H9 (cell line): ENCODE measurements around the gene FOS. TPM values are rescaled to one million over a fixed set of nuclear protein-coding genes. Genes with fewer than 3 reads are reported as not detected.
"Not testable (repeated sequence)": the region's sequence is repeated elsewhere in the genome, so short reads cannot be mapped to it uniquely, and the experiment has no call there.

Source experiments
- DNase-seq: peaks from one replicate; pipeline ENCODE4 v3.0.0-alpha.2; 2017
- H2AFZ ChIP-seq: one replicate; pipeline ENCODE4 v1.6.1; 2013; ENCODE audit warnings: mild to moderate bottlenecking, low read length, control low read depth, moderate library complexity
- H2AK5ac ChIP-seq: 2 replicates; pipeline ENCODE4 v1.6.1; 2013; ENCODE audit warnings: low read length, control low read depth, mixed read lengths; ENCODE audit not compliant: insufficient read length
- H2BK120ac ChIP-seq: one replicate; pipeline ENCODE4 v1.6.1; 2013; ENCODE audit warnings: low read depth, mild to moderate bottlenecking, low read length, control low read depth, inconsistent platforms; ENCODE audit not compliant: poor library complexity, severe bottlenecking
- H2BK12ac ChIP-seq: 2 replicates; pipeline ENCODE4 v1.6.1; 2013; ENCODE audit warnings: low read length, control low read depth, mixed read lengths, low read depth; ENCODE audit not compliant: insufficient read length
- H2BK15ac ChIP-seq: 2 replicates; pipeline ENCODE4 v1.6.1; 2013; ENCODE audit warnings: low read depth, low read length, control low read depth
- H2BK20ac ChIP-seq: one replicate; pipeline ENCODE4 v1.6.1; 2013; ENCODE audit warnings: low read depth, mild to moderate bottlenecking, low read length, control low read depth, inconsistent platforms; ENCODE audit not compliant: poor library complexity, severe bottlenecking
- H2BK5ac ChIP-seq: 2 replicates; pipeline ENCODE4 v1.6.1; 2013; ENCODE audit warnings: low read length, control low read depth, mixed read lengths; ENCODE audit not compliant: insufficient read length
- H3K14ac ChIP-seq: 2 replicates; pipeline ENCODE4 v1.6.1; 2013; ENCODE audit warnings: low read length, control low read depth; ENCODE audit not compliant: insufficient read depth
- H3K18ac ChIP-seq: 2 replicates; pipeline ENCODE4 v1.6.1; 2013; ENCODE audit warnings: low read depth, mild to moderate bottlenecking, mixed read lengths, low read length, control low read depth; ENCODE audit not compliant: insufficient read length
- H3K23ac ChIP-seq: 2 replicates; pipeline ENCODE4 v1.6.1; 2013; ENCODE audit warnings: low read length, control low read depth, mixed read lengths, low read depth; ENCODE audit not compliant: insufficient read length
- H3K23me2 ChIP-seq: 2 replicates; pipeline ENCODE4 v1.6.1; 2013; ENCODE audit warnings: low read depth, mild to moderate bottlenecking, mixed read lengths, low read length, control low read depth; ENCODE audit not compliant: insufficient read length, poor library complexity, severe bottlenecking
- H3K27ac ChIP-seq: 2 replicates; pipeline ENCODE4 v1.5.1; 2013; ENCODE audit warnings: low read length, control low read depth, mixed read lengths, low read depth; ENCODE audit not compliant: insufficient read length
- H3K27me3 ChIP-seq: 2 replicates; pipeline ENCODE4 v1.6.1; 2013; ENCODE audit warnings: low read length, control low read depth, inconsistent platforms; ENCODE audit not compliant: insufficient read depth
- H3K4ac ChIP-seq: 2 replicates; pipeline ENCODE4 v1.6.1; 2013; ENCODE audit warnings: low read depth, mild to moderate bottlenecking, control low read depth, inconsistent platforms, low read length, moderate library complexity
- H3K4me1 ChIP-seq: 2 replicates; pipeline ENCODE4 v1.6.1; 2013; ENCODE audit warnings: low read length, control low read depth, inconsistent platforms; ENCODE audit not compliant: insufficient read depth
- H3K4me2 ChIP-seq: 2 replicates; pipeline ENCODE4 v1.6.1; 2013; ENCODE audit warnings: low read length, control low read depth, mixed read lengths; ENCODE audit not compliant: insufficient read length, insufficient read depth
- H3K56ac ChIP-seq: 2 replicates; pipeline ENCODE4 v1.6.1; 2013; ENCODE audit warnings: low read depth, mild to moderate bottlenecking, mixed read lengths, low read length, control low read depth; ENCODE audit not compliant: insufficient read length
- H3K79me1 ChIP-seq: 2 replicates; pipeline ENCODE4 v1.6.1; 2013; ENCODE audit warnings: low read depth, mild to moderate bottlenecking, moderate library complexity, low read length, control low read depth, inconsistent platforms; ENCODE audit not compliant: insufficient read depth, poor library complexity, severe bottlenecking
- H3K79me2 ChIP-seq: 2 replicates; pipeline ENCODE4 v1.6.1; 2013; ENCODE audit warnings: low read length, control low read depth, inconsistent platforms; ENCODE audit not compliant: insufficient read depth
- H3K9ac ChIP-seq: 2 replicates; pipeline ENCODE4 v1.6.1; 2013; ENCODE audit warnings: low read length, control low read depth, mixed read lengths; ENCODE audit not compliant: insufficient read length; ENCODE audit errors: extremely low read depth
- H3K9me3 ChIP-seq: one replicate; pipeline ENCODE4 v1.6.1; 2013; ENCODE audit warnings: low read depth, low read length, inconsistent platforms; ENCODE audit not compliant: control insufficient read depth
- H3T11ph ChIP-seq: one replicate; pipeline ENCODE4 v1.6.1; 2013; ENCODE audit warnings: mild to moderate bottlenecking, low read length, control low read depth, inconsistent platforms
- H4K20me1 ChIP-seq: one replicate; pipeline ENCODE4 v1.6.1; 2013; ENCODE audit not compliant: control insufficient read depth, insufficient read length, insufficient read depth
- H4K5ac ChIP-seq: 2 replicates; pipeline ENCODE4 v1.6.1; 2013; ENCODE audit warnings: low read depth, mild to moderate bottlenecking, mixed read lengths, low read length, control low read depth; ENCODE audit not compliant: insufficient read length
- H4K8ac ChIP-seq: replicated peaks from 2 replicates; pipeline ENCODE4 v1.6.1; 2013; ENCODE audit warnings: low read length, control low read depth, mixed read lengths, low read depth; ENCODE audit not compliant: insufficient read length
- H4K91ac ChIP-seq: 2 replicates; pipeline ENCODE4 v1.6.1; 2013; ENCODE audit warnings: low read depth, mild to moderate bottlenecking, moderate library complexity, mixed read lengths, low read length, control low read depth; ENCODE audit not compliant: insufficient read length
- H3K27ac Mint-ChIP-seq, 3 experiments: 2 replicates in 2 of 3; 3 replicates in 1 of 3; pipeline ENCODE4 v1.8.0; 2020 to 2021; ENCODE audit warnings: mixed read lengths in 3 of 3, mild to moderate bottlenecking in 1 of 3, moderate library complexity in 1 of 3
- H3K27me3 Mint-ChIP-seq: 2 replicates; pipeline ENCODE4 v1.8.0; 2021; ENCODE audit warnings: low read depth, mild to moderate bottlenecking, moderate library complexity, mixed read lengths
- H3K36me3 Mint-ChIP-seq, 3 experiments: 2 replicates in 2 of 3; 3 replicates in 1 of 3; pipeline ENCODE4 v1.8.0; 2020 to 2021; ENCODE audit warnings: low read depth in 3 of 3, mixed read lengths in 3 of 3; ENCODE audit not compliant: insufficient read depth in 1 of 3
- H3K4me1 Mint-ChIP-seq, 2 experiments: 2 replicates each; pipeline ENCODE4 v1.8.0; 2020; ENCODE audit warnings: mixed read lengths in 2 of 2
- H3K4me3 Mint-ChIP-seq, 2 experiments: 2 replicates in 1 of 2; 3 replicates in 1 of 2; pipeline ENCODE4 v1.8.0; 2020 to 2021; ENCODE audit warnings: mild to moderate bottlenecking in 2 of 2, mixed read lengths in 2 of 2, moderate library complexity in 1 of 2
- H3K9me3 Mint-ChIP-seq, 2 experiments: 2 replicates in 1 of 2; 3 replicates in 1 of 2; pipeline ENCODE4 v1.8.0; 2020; ENCODE audit warnings: mild to moderate bottlenecking in 2 of 2, mixed read lengths in 2 of 2, moderate library complexity in 1 of 2
- CTCF ChIP-seq: fragments of 200-600 bp; sonication (generic); conservative IDR thresholded peaks from 3 replicates; pipeline ENCODE4 v1.8.0; 2021; ENCODE audit warnings: antibody characterized with exemption, mild to moderate bottlenecking
- WGBS: extraction: QIAGEN DNeasy Blood & Tissue Kit; methylation state at CpG from one replicate; pipeline ENCODE4 v1.1.7; 2013; ENCODE audit warnings: missing lambda C conversion rate, low lambda C conversion rate, mixed read lengths; ENCODE audit not compliant: insufficient read length; ENCODE audit errors: extremely low coverage; 5-methylcytosine and 5-hydroxymethylcytosine counted together
- total RNA-seq: library from RNA; stranded (reverse); gene quantifications from 2 replicates; pipeline ENCODE4 v1.2.1, GENCODE V29; 2021

The FOS gene
- total RNA-seq, 1 experiment from 2014 or later = 33.9 TPM

GRCh38 chr14:75307700-75308379, 29.2 kb downstream of the FOS start:
- H3K56ac ChIP-seq = no peak overlapping the region
- H3K27me3 ChIP-seq = no peaks in the 10 kb centered on the region
- no peak overlapping the region for H2BK12ac ChIP-seq
- peak overlapping the region; percentile 61; the same call in 1 of the 2 replicates for H3K14ac ChIP-seq
- Mint-ChIP-seq H3K36me3 (no peaks in the 10 kb centered on the region), H3K9me3 (no peaks in the 10 kb centered on the region), H3K4me3 (no peak overlapping the region), H3K27me3 (no peaks in the 10 kb centered on the region), H3K4me1 (peaks cover 22 to 31% of the 10 kb centered on the region in 2 experiments), H3K27ac (peak overlapping the region in 1 of 3 experiments; percentile 66; a peak in 1 of 7 replicates)
- no peak overlapping the region for H4K5ac ChIP-seq
- no peak overlapping the region for H2AFZ ChIP-seq
- H3K79me1 ChIP-seq = no peaks in the 10 kb centered on the region
- no peaks in the 10 kb centered on the region for H3K4me1 ChIP-seq
- H3K9me3 ChIP-seq = no peaks in the 10 kb centered on the region
- H2BK15ac ChIP-seq = no peak overlapping the region
- H3K4ac ChIP-seq = no peak overlapping the region
- H2BK5ac ChIP-seq = no peak overlapping the region
- peak overlapping the region; percentile 30 for H3K18ac ChIP-seq
- H2AK5ac ChIP-seq = no peak overlapping the region
- peak; percentile 96 for TF ChIP-seq CTCF
- no peak overlapping the region for H4K8ac ChIP-seq
- no peak overlapping the region for H4K91ac ChIP-seq
- H3K79me2 ChIP-seq = no peaks in the 10 kb centered on the region
- no peaks in the 10 kb centered on the region for H4K20me1 ChIP-seq
- no peak overlapping the region for H3K23ac ChIP-seq
- no peak overlapping the region for H3T11ph ChIP-seq
- H2BK20ac ChIP-seq = no peak overlapping the region
- H2BK120ac ChIP-seq = no peak overlapping the region
- DNase-seq = peak; percentile 90
- H3K4me2 ChIP-seq = no peak overlapping the region
- H3K23me2 ChIP-seq = no peaks in the 10 kb centered on the region
- no CpG with 5 or more reads among the region's 12 CpGs for WGBS
- H3K9ac ChIP-seq = no peak overlapping the region
- no peak overlapping the region for H3K27ac ChIP-seq

GRCh38 chr14:75308991-75309390, 30.4 kb downstream of the FOS start:
- not testable (repeated sequence) for H3K56ac ChIP-seq, H3K79me1 ChIP-seq, H4K20me1 ChIP-seq, H3K23me2 ChIP-seq, H2BK12ac ChIP-seq, H3K9me3 Mint-ChIP-seq, H3K4ac ChIP-seq, H2BK5ac ChIP-seq, H3K4me1 ChIP-seq, H3K79me2 ChIP-seq, DNase-seq, H3K27me3 ChIP-seq, H4K5ac ChIP-seq, H3K36me3 Mint-ChIP-seq, H3K18ac ChIP-seq, H3K14ac ChIP-seq, H2AFZ ChIP-seq, H3K9me3 ChIP-seq, H4K8ac ChIP-seq, H3K27me3 Mint-ChIP-seq, H2AK5ac ChIP-seq, H3K27ac ChIP-seq, H2BK15ac ChIP-seq, H3K4me2 ChIP-seq, H3K27ac Mint-ChIP-seq, H3T11ph ChIP-seq, H2BK20ac ChIP-seq, H4K91ac ChIP-seq, H3K9ac ChIP-seq, H3K23ac ChIP-seq, H3K4me3 Mint-ChIP-seq, H2BK120ac ChIP-seq
- H3K4me1 Mint-ChIP-seq = peaks cover 19 to 26% of the 10 kb centered on the region in 2 experiments
- WGBS = no CpG with 5 or more reads among the region's 7 CpGs
